GM12872 (cell line): Measurements from ENCODE around the gene ADAP1.

Experiments used
- CTCF ChIP-seq: IDR thresholded peaks from 3 replicates; pipeline ENCODE4 v1.5.1; 2011; ENCODE audit warnings: low read depth, mild to moderate bottlenecking, low read length, moderate library complexity; ENCODE audit not compliant: insufficient read depth

Gene ADAP1

DNA sequence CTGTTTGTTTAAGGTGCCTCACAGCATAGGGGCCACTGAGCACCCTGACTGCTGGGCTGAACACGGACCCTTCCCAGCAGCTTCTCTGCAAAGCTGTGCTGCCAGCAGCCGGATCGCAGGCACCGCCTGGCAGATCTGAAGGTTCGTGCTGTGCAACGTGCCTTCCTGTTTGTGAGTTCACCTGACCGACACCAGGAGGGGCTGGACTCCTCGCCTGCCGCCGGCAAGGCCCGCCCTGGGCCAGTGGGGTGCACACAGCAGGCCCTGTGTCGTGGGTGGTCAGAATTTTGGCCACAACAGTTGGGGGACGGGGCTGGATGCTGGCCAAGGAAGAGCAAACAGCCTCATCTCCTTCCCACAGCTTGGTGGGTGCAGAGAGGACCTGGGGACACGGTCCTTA lies 41.1 kb upstream of the ADAP1 start:
- TF ChIP-seq CTCF = no peak

DNA sequence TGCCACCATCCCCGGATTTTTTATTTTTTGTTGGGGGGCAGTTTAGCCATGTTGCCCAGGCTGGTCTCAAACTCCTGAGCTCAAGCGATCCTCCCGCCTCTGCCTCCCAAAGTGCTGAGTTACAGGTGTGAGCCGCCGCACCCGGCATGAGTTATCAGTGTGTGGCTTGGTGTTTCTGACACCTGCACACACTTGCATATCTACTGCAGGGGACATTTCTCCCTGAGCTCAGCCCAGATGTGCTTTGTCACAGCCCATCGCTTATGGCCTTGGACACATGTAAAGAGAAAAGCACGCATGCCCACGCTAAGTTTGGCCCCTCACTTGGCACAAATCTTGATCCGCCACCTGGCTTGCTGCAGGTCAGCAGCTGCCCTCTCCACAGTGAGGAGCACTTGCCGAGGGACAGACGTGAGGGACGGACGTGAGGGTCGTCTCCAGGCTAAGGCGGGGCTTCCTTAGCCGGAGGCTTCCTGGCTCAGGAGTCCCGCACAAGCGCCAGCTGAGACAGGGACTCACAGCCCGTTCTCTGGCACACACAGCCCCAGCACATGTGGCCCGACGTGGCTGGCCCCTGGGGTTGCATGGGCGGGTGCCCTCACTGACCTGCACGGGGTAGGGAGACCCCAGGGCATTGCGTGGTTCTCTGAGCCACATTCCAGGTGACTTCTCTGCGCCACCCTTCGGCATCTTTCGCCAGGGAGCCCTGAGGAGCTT lies 40.3 kb upstream of the ADAP1 start:
- no peak for TF ChIP-seq CTCF

DNA sequence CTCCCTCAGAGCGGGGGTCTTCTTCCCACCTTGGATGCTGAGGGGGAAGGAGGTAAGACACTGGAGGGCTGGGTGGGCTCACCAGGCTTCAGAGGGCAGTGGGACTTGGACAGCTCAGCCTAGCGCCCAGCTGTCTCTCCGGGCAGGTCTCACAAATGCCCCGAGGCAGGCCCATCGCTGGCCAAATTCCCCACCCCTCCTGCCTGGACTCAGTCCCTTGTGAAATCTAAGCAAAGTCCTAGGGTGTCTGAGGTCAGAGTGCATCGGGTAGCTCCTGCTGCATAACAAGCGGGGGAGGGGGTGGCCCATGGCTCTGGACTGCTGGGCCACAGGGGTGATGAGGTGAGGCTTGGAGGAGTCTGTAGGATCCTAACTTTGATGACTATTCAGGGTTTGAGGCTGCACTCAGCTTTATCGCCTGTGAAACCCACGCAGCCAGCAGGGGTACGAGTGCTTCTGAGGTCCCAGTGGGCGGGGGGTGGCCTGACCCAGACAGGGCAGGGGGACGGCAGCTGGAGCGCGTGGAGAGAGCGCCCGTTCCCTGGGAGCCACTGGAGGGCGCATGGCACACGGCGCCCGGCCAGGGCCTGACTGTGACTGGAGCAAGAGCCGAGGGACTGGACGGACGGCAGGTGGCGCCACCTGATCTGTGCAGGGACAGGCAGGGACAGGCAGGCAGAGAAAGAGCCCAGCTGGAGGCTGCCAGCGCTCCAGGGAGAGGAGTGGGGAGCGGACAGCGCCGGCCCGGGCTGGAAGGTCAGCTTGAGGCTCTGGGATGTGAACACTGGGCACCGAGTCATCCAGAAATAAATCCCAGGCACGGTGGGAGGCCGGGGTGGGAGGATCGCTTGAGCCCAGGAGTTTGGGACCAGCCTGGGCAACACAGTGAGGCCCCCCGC lies 38.5 kb upstream of the ADAP1 start:
- TF ChIP-seq CTCF = peak; percentile 100

DNA sequence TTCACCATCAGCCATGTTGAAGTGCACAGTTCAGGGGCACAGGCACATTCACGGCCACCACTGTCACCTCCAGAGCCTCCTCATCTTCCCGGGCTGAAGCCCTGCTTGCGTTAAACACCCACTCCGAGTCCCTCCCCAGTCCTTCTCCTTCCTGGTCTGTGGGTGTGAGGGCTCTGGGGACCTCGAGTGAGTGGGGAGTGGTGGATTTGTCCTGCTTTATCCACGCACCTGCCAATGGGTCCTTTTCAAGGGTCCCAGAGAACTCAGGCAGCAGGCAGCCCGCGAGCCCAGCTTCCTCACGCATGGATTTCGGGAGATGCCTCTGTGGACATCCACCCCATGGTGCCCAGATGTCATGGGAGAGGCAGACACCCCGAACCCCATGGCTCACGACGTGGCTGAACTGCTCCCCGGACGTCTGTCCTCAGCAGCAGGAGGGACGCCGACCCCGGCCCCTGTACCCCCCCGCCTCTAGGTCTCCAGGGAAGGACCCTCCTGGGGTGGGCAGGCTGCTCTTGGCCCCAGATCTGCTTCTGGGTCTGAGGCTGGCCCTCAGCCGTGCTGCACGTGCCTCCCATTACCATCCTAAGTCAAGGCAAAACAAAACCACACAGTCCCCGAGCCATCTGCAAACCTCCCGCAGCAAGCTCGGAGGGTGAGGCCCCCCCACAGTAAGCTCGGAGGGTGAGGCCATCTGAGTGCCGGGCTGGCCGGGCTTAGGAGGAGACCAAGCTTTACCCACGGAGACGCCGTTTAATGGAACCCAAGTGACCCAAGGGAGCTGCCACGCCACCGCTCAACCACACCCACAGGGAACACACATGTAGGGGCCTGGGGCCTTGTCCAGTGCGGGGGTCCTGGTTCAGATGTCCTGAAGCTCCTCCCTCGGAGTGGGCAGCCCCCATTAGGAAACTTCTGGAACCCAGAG lies 37.5 kb upstream of the ADAP1 start:
- TF ChIP-seq CTCF = no peak

GRCh38 chr7:990933-991728 lies 36.7 kb upstream of the ADAP1 start:
- no peak for TF ChIP-seq CTCF

DNA sequence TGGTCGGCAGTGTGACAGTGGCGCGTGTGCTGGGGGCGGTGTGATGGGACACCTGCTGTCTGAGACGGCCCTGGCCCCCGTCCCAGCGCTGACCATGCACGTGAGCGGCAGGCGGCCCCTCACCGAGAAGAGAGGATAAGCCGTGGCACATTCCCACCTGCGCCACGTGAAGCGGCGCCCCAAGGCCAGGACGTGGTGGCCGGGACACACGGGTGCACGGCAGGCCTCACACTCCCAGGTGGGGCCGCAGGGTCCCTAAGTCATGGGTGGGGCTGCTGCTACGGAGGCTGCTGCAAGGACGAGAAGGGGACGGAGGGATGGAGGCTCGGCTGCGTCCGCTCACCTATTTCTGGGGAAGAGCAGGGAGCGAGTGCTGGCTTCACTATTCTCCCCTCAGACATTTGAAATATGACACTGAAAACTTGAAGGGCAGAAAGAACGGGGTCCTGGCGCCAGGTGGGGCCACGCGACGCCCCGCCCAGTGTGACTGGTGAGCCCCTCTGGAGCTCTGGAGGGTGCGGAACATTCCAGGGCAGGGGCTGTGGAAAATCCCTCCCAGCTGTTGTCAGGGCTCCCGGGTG lies 36.0 kb upstream of the ADAP1 start:
- TF ChIP-seq CTCF = no peak
